ENCODE results near the gene DRC1. TPM values are rescaled to one million over a fixed set of nuclear protein-coding genes. Genes with fewer than 3 reads are reported as not detected.

Gene DRC1
- total RNA-seq, 1 donor from 2014 or later = not detected

- no peak for DNase-seq
Measured at GRCh38 chr2:26493566-26493965, 91.8 kb downstream of the DRC1 start.

- no peak for DNase-seq
Measured at GRCh38 chr2:26494199-26494598, 92.5 kb downstream of the DRC1 start.

- DNase-seq = no peak
Measured at GRCh38 chr2:26494891-26495290, 93.2 kb downstream of the DRC1 start.

GRCh38 chr2:26495705-26496297 is 94.1 kb downstream of the DRC1 start:
- no peak for DNase-seq

- no peak for DNase-seq
Measured at GRCh38 chr2:26500406-26500805, 98.7 kb downstream of the DRC1 start.

GRCh38 chr2:26503231-26503880 is 101.6 kb downstream of the DRC1 start:
- DNase-seq = peak; percentile 94

GRCh38 chr2:26504002-26504401 is 102.3 kb downstream of the DRC1 start:
- DNase-seq = no peak

GRCh38 chr2:26506279-26506678 is 104.6 kb downstream of the DRC1 start:
- DNase-seq = no peak

Other genes starting within 250 kb of the DRC1 start
- 1.8 TPM for gene GAREM2, start 228.8 kb upstream of the DRC1 start, total RNA-seq
- gene HADHA, start 157.3 kb upstream of the DRC1 start, total RNA-seq = 191 TPM
- gene HADHB, start 157.0 kb upstream of the DRC1 start, total RNA-seq = 196 TPM
- 20.6 TPM for gene SELENOI, start 55.8 kb upstream of the DRC1 start, total RNA-seq
- gene ADGRF3, start 55.1 kb upstream of the DRC1 start, total RNA-seq = not detected
- 12.4 TPM for gene OTOF, start 76.2 kb downstream of the DRC1 start, total RNA-seq
- gene CIB4, start 239.4 kb downstream of the DRC1 start, total RNA-seq = not detected